ENCODE measurements around the gene NOS1AP. TPM values are rescaled to one million over a fixed set of nuclear protein-coding genes. Genes with fewer than 3 reads are reported as not detected.

NOS1AP gene
- total and polyA plus RNA-seq, 9 of the 15 experiments (the other 6 are each of a cell fraction or from before 2014, with no cell fraction given), result 0.07 to 1.5 (median 0.22) TPM

GRCh38 chr1:162175379-162176081 lies 106.0 kb downstream of the NOS1AP start:
- 3% methylated on average over 9 of the region's 9 CpGs for WGBS (ENCODE audit: insufficient coverage, low coverage, missing lambda C conversion rate)
- Histone ChIP-seq H2AFZ (ENCODE audit: low read depth, low read length) (no peak overlapping the region), H3K4me3 (no peak overlapping the region), H3K9me3 (replicated peaks; ENCODE audit: control insufficient read depth, insufficient read depth, low read depth, low read length) (no peaks in the 10 kb centered on the region), H3K79me2 (ENCODE audit: control insufficient read depth, insufficient read depth, low read length) (no peaks in the 10 kb centered on the region), H3K27ac (ENCODE audit: extremely low read depth, low read depth, low read length) (no peak overlapping the region), H3K4me2 (ENCODE audit: insufficient read depth, low read length) (no peak overlapping the region), H3K9me1 (ENCODE audit: control insufficient read depth, insufficient read depth, low read length) (no peaks in the 10 kb centered on the region), H3K4me1 (replicated peaks in 1 of 2; ENCODE audit: control insufficient read depth in 2 of 2, insufficient read depth in 2 of 2, low read length in 2 of 2) (peaks cover 0 to 3% of the 10 kb centered on the region in 2 experiments; a peak in 1 of 5 replicates), H3K36me3 (ENCODE audit: control insufficient read depth, insufficient read depth, low read length) (no peaks in the 10 kb centered on the region), H3K9ac (ENCODE audit: insufficient read depth in 1 of 2, low read depth in 2 of 2, low read length in 2 of 2) (no peak overlapping the region), H4K20me1 (replicated peaks; ENCODE audit: control insufficient read depth, insufficient read depth, low read length) (no peaks in the 10 kb centered on the region), H3K27me3 (ENCODE audit: control insufficient read depth in 2 of 2, insufficient read depth in 2 of 2, low read length in 2 of 2) (peaks cover 8 to 9% of the 10 kb centered on the region in 2 experiments; a peak in 3 of 5 replicates)
- in situ Hi-C loops (cut with MboI), result no loop called here
- FAIRE-seq (no peak), ATAC-seq (no peak), DNase-seq (ENCODE audit: extremely low read depth in 1 of 4, low spot score in 3 of 4) (no peak)
- no peak for TF ChIP-seq SNAPC5 (CRISPR knock-in tag; IDR thresholded peaks at IDR 0.05)
- TF ChIP-seq RBM39 (optimal IDR thresholded peaks at IDR 0.05; ENCODE audit: low read depth, low read length), result no peak
- no peak for TF ChIP-seq ETS2 (tag; IDR thresholded peaks at IDR 0.05; ENCODE audit: borderline replicate concordance, poor library complexity, severe bottlenecking)
- no peak for TF ChIP-seq ELF4 (CRISPR knock-in tag; IDR thresholded peaks at IDR 0.05)
- TF ChIP-seq GATAD2A (IDR thresholded peaks at IDR 0.05), result no peak
- no peak for TF ChIP-seq CHCHD3 (CRISPR knock-in tag; IDR thresholded peaks at IDR 0.05)
- no peak for TF ChIP-seq C11orf30 (IDR thresholded peaks at IDR 0.05; ENCODE audit: low read depth)
- TF ChIP-seq E2F1 (CRISPR knock-in tag; IDR thresholded peaks at IDR 0.05), result no peak
- no peak for TF ChIP-seq SUPT5H (IDR thresholded peaks at IDR 0.05)
- TF ChIP-seq MEF2A (IDR thresholded peaks at IDR 0.05; ENCODE audit: control insufficient read depth, low read depth, low read length), result no peak
- no TSS peak for BruUV-seq (replicated peaks)
- intact Hi-C loops (cut with micrococcal nuclease), result no loop called here
- ChIA-PET POLR2A (no interaction called here), CTCF (ENCODE audit: low intra/inter-chr PET ratio) (no interaction called here)
